HepG2 (cell line): ENCODE measurements around the gene CDK13. TPM values are rescaled to one million over a fixed set of nuclear protein-coding genes. Genes with fewer than 3 reads are reported as not detected.

ENCODE experiments used
- ATAC-seq: fragments of 200-7000 bp; cut with Tn5 transposase; 3 replicates; pipeline ENCODE4 v1.9.1; 2020; ENCODE audit warnings: mild to moderate bottlenecking, moderate library complexity
- BruUV-seq: library from RNA; stranded (reverse); fragments of 400-500 nt; replicated peaks from 2 replicates; lab custom pipeline; 2021; lab: Mats Ljungman, UMichigan
- CTCF ChIA-PET: fragments of 300-600 bp; formaldehyde crosslinking; extraction: SDS; loops from one replicate; lab custom pipeline; 2021; ENCODE audit warnings: low total read pairs, inconsistent platforms, low intra/inter-chr PET ratio; lab: Yijun Ruan, JAX
- POLR2A ChIA-PET: fragments of 350-600 bp; sonication (Branson Sonifier 250); formaldehyde crosslinking; loops from one replicate; lab custom pipeline; 2020; ENCODE audit warnings: antibody characterized with exemption, inconsistent platforms; lab: Yijun Ruan, JAX
- DNase-seq: peaks from one replicate; pipeline ENCODE4 v3.0.0-alpha.2; 2015; ENCODE audit warnings: low spot score
- FAIRE-seq: peaks from 3 replicates; lab custom pipeline; 2011; peaks lifted over from hg19 to GRCh38; lab: Jason Lieb, UNC
- H2AFZ ChIP-seq: one replicate; pipeline ENCODE4 v1.6.1; 2011; ENCODE audit warnings: low read length, inconsistent platforms
- H3K27ac ChIP-seq: fragments of 300-600 bp; 3 replicates; pipeline ENCODE4 v1.8.0; 2011; ENCODE audit warnings: mixed run types, mild to moderate bottlenecking, mixed read lengths, low read length, inconsistent platforms; ENCODE audit not compliant: insufficient read depth; ENCODE audit errors: extremely low read length
- H3K27me3 ChIP-seq, 2 experiments: fragments of 200-600 bp in 1 of 2; 2 replicates in 1 of 2; 3 replicates in 1 of 2; pipeline versions ENCODE4 v1.6.0 to v1.8.0; 2011; ENCODE audit warnings: low read length in 2 of 2, mild to moderate bottlenecking in 2 of 2, moderate library complexity in 2 of 2, inconsistent platforms in 1 of 2; ENCODE audit not compliant: insufficient read depth in 2 of 2, control insufficient read depth in 1 of 2
- H3K36me3 ChIP-seq, 2 experiments: fragments of 200-600 bp in 1 of 2; replicated peaks in 1 of 2; 2 replicates in 1 of 2; 3 replicates in 1 of 2; pipeline versions ENCODE4 v1.5.1 to v1.8.0; 2011; ENCODE audit warnings: low read length in 2 of 2, inconsistent platforms in 1 of 2; ENCODE audit not compliant: insufficient read depth in 2 of 2, control insufficient read depth in 1 of 2
- H3K4me1 ChIP-seq: 2 replicates; pipeline ENCODE4 v1.5.1; 2012; ENCODE audit warnings: low read length, inconsistent platforms; ENCODE audit not compliant: insufficient read depth
- H3K4me2 ChIP-seq: 2 replicates; pipeline ENCODE4 v1.6.0; 2011; ENCODE audit warnings: low read depth, low read length, inconsistent platforms
- H3K4me3 ChIP-seq, 3 experiments: fragments of 200-600 bp in 1 of 3; sonication (generic), shearing (Covaris generic) in 1 of 3; replicated peaks in 1 of 3; 2 replicates each; pipeline ENCODE4 v1.5.1; 2011 to 2016; ENCODE audit warnings: low read length in 3 of 3, inconsistent platforms in 2 of 3, low read depth in 2 of 3, mild to moderate bottlenecking in 2 of 3, control low read depth in 1 of 3, mixed read lengths in 1 of 3; ENCODE audit not compliant: insufficient read depth in 1 of 3
- H3K79me2 ChIP-seq: one replicate; pipeline ENCODE4 v1.6.1; 2011; ENCODE audit warnings: low read length, inconsistent platforms; ENCODE audit not compliant: insufficient read depth
- H3K9ac ChIP-seq: 2 replicates; pipeline ENCODE4 v1.6.0; 2011; ENCODE audit warnings: mild to moderate bottlenecking, low read depth, low read length, inconsistent platforms; ENCODE audit not compliant: insufficient read depth
- H3K9me3 ChIP-seq: 2 replicates; pipeline ENCODE4 v1.5.1; 2012; ENCODE audit warnings: mild to moderate bottlenecking, low read length
- H4K20me1 ChIP-seq: 2 replicates; pipeline ENCODE4 v1.6.0; 2011; ENCODE audit warnings: inconsistent platforms, mild to moderate bottlenecking, low read length, moderate library complexity; ENCODE audit not compliant: insufficient read depth
- ATF1 ChIP-seq: IDR thresholded peaks from 2 replicates; pipeline ENCODE4 v1.6.1; 2016; ENCODE audit warnings: mild to moderate bottlenecking, control low read depth
- BCL6 ChIP-seq: IDR thresholded peaks from 2 replicates; pipeline ENCODE4 v1.6.1; 2016; ENCODE audit warnings: missing genetic modification reagents, missing compliant biosample characterization
- HMG20B ChIP-seq: conservative IDR thresholded peaks from 2 replicates; pipeline ENCODE4 v1.6.1; 2016; ENCODE audit warnings: missing genetic modification reagents, missing compliant biosample characterization
- IRX3 ChIP-seq: sonication (generic); formaldehyde crosslinking; IDR thresholded peaks from 2 replicates; pipeline ENCODE4 v1.8.1; 2023; ENCODE audit warnings: mild to moderate bottlenecking, low read depth, missing genetic modification reagents, borderline replicate concordance
- ISL2 ChIP-seq: sonication (generic); formaldehyde crosslinking; IDR thresholded peaks from 2 replicates; pipeline ENCODE4 v1.5.0; 2020; ENCODE audit warnings: missing genetic modification reagents
- ISX ChIP-seq: sonication (generic); formaldehyde crosslinking; conservative IDR thresholded peaks from 2 replicates; pipeline ENCODE4 v1.5.0; 2020; ENCODE audit warnings: missing genetic modification reagents
- PAF1 ChIP-seq: IDR thresholded peaks from 2 replicates; pipeline ENCODE4 v1.6.1; 2016; ENCODE audit warnings: missing genetic modification reagents, missing compliant biosample characterization
- PAXIP1 ChIP-seq: sonication (generic); formaldehyde crosslinking; conservative IDR thresholded peaks from 2 replicates; pipeline ENCODE4 v1.4.0; 2020; ENCODE audit warnings: mild to moderate bottlenecking, missing genetic modification reagents, moderate library complexity
- POGZ ChIP-seq: sonication (generic); formaldehyde crosslinking; IDR thresholded peaks from 2 replicates; pipeline ENCODE4 v1.4.0; 2020; ENCODE audit warnings: mild to moderate bottlenecking, missing genetic modification reagents
- PPARG ChIP-seq: conservative IDR thresholded peaks from 2 replicates; pipeline ENCODE4 v1.6.1; 2016; ENCODE audit warnings: missing biosample characterization, missing genetic modification reagents
- TAF1 ChIP-seq: sonication (generic); formaldehyde crosslinking; IDR thresholded peaks from 2 replicates; pipeline ENCODE4 v1.4.0; 2020; ENCODE audit warnings: missing genetic modification reagents
- ZNF281 ChIP-seq: sonication (generic); formaldehyde crosslinking; IDR thresholded peaks from 2 replicates; pipeline ENCODE4 v1.4.0; 2020; ENCODE audit warnings: missing genetic modification reagents, borderline replicate concordance
- ZNF652 ChIP-seq: IDR thresholded peaks from 2 replicates; pipeline ENCODE4 v1.6.1; 2016; ENCODE audit warnings: low read depth, borderline replicate concordance
- ZNF704 ChIP-seq: sonication (generic); formaldehyde crosslinking; IDR thresholded peaks from 2 replicates; pipeline ENCODE4 v1.8.1; 2023; ENCODE audit warnings: mild to moderate bottlenecking, inconsistent platforms, moderate library complexity, missing genetic modification reagents, borderline replicate concordance
- WGBS: methylation state at CpG from one replicate; pipeline ENCODE4 v1.1.6; 2017; ENCODE audit warnings: low lambda C conversion rate; 5-methylcytosine and 5-hydroxymethylcytosine counted together
- in situ Hi-C: cut with HindIII; loops from 2 replicates; pipeline ENCODE4 v1.10.0; 2017; ENCODE audit warnings: low pct_unique_long_range_greater_than_20kb; ENCODE audit not compliant: extremely low pct_ligation_motif_present
- intact Hi-C: fragments of 100-400 bp; cut with micrococcal nuclease; formaldehyde crosslinking; loops from one replicate; pipeline ENCODE4 v1.10.0; 2022; ENCODE audit not compliant: unreplicated experiment
- polyA plus RNA-seq, 8 experiments: library from polyadenylated mRNA; depleted of rRNA in 3 of 8; stranded (reverse) in 7 of 8; unstranded in 1 of 8; fragments of >200 nt; fragmentation: Illumina TruSeq in 4 of 8; extraction: Trizol in 4 of 8; gene quantifications; 2 replicates each; pipeline versions ENCODE4 v1.2.1 to v1.2.3, GENCODE V29; 2011 to 2016; ENCODE audit warnings: low read depth in 4 of 8, missing spikeins in 1 of 8, mixed read lengths in 1 of 8; ENCODE audit not compliant: insufficient read depth in 1 of 8
- total RNA-seq, 5 experiments: library from RNA; depleted of rRNA; stranded (reverse); fragments of >200 nt; fragmentation: Illumina TruSeq; extraction: Trizol; gene quantifications; 2 replicates each; pipeline ENCODE4 v1.2.3, GENCODE V29; 2016; ENCODE audit warnings: low read depth in 1 of 5

Gene CDK13
- total and polyA plus RNA-seq, 2 of the 13 experiments (the other 11 are each of a cell fraction or from before 2014, with no cell fraction given): 21.0 to 40.9 TPM

DNA sequence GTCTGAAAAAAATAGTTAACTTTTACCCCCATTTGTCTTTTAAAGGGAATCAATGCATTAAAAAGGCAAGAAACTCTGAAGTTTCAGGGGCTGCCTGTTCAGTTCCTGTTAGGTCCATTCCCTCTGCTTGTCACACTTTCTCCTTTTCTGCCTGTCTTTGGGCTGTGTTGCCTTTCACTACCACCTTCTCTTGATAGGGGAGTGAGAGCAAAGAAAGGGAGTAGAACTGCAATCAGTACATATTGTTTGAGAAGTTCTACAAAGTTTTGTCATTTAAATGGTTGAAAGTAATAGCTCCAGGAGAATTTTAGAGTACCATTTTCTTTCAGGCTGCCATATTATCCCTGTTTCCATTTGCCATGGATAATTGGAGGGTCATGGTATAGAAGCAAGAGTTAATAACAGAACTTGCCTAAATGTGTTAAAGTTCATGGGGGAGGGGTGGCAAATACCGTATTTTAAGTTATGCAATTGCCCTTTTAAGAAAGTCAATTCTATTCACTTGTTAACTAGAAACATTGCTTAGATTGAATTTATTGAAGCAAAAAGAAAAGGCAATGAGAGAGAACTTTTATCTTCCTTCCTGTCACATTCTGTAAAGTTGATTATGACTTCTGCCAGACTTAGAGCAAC lies 145.8 kb downstream of the CDK13 start:
- no TSS peak for BruUV-seq
- in situ Hi-C loops: no loop called here
- H2AFZ ChIP-seq: no peak overlapping the region
- peaks cover 69% of the 10 kb centered on the region for H3K4me1 ChIP-seq
- ATAC-seq: peak; percentile 70
- H3K27ac ChIP-seq: peak overlapping the region; percentile 70
- no peaks in the 10 kb centered on the region for H3K27me3 ChIP-seq
- no peak overlapping the region for H3K9ac ChIP-seq
- ChIA-PET POLR2A (interaction anchor here (1.0 to 3.4 kb wide), 3 partner anchors 37 to 39 kb away, joined by 3 to 12 read pairs (median 3); partner anchors contain the start of genes MPLKIP and SUGCT), CTCF (no interaction called here)
- no peak overlapping the region for H3K4me3 ChIP-seq
- no peaks in the 10 kb centered on the region for H3K79me2 ChIP-seq
- no peak for FAIRE-seq
- DNase-seq: no peak
- H4K20me1 ChIP-seq: no peaks in the 10 kb centered on the region
- 0% methylated on average over 1 of the region's 1 CpG for WGBS
- H3K4me2 ChIP-seq: peak overlapping the region; percentile 24; the same call in 1 of the 2 replicates
- intact Hi-C loops: no loop called here
- peaks cover 7 to 30% of the 10 kb centered on the region in 2 experiments for H3K36me3 ChIP-seq
- H3K9me3 ChIP-seq: no peaks in the 10 kb centered on the region
- TF ChIP-seq BCL6 (CRISPR knock-in tag): peak; percentile 17; the same call in 1 of the 2 replicates
- no peak for TF ChIP-seq ATF1 (CRISPR knock-in tag)
- no peak for TF ChIP-seq ZNF704 (CRISPR knock-in tag)
- peak; percentile 45 for TF ChIP-seq PAXIP1 (CRISPR knock-in tag)
- TF ChIP-seq PPARG: peak; percentile 84
- TF ChIP-seq ISL2 (CRISPR knock-in tag): peak; percentile 5; the same call in 1 of the 2 replicates
- no peak for TF ChIP-seq ISX (CRISPR knock-in tag)
- no peak for TF ChIP-seq HMG20B (CRISPR knock-in tag)
- TF ChIP-seq ZNF281 (CRISPR knock-in tag): peak; percentile 66; the same call in 1 of the 2 replicates
- no peak for TF ChIP-seq IRX3 (CRISPR knock-in tag)
- TF ChIP-seq PAF1: no peak
- TF ChIP-seq TAF1 (CRISPR knock-in tag): no peak
- TF ChIP-seq ZNF652: peak; percentile 72
- TF ChIP-seq POGZ (CRISPR knock-in tag): 0 out of 2 replicates have a peak, but pooled peaks have one; percentile 31
